ENCODE measurements around the gene CHAD. TPM values are rescaled to one million over a fixed set of nuclear protein-coding genes. Genes with fewer than 3 reads are reported as not detected.
A peak's percentile ranks its signal among the peaks of the same experiment; 100 is the strongest.

CHAD gene
- total RNA-seq, 1 donor from 2014 or later, result 0.42 TPM

- TF ChIP-seq CTCF (IDR thresholded peaks at IDR 0.05), result no peak
- ATAC-seq (ENCODE audit: low read depth) (peak; percentile 82), DNase-seq (peak; percentile 65)
- CTCF ChIA-PET, result interaction anchor here (1.2 to 3.0 kb wide), 2 partner anchors 28 to 63 kb away, joined by 3 to 21 read pairs; partner anchors contain the start of gene LRRC59
- Mint-ChIP-seq H3K4me3 (peak within 1 kb of the TSS; percentile 88), H3K36me3 (ENCODE audit: low read depth) (peaks cover 4% of the 10 kb centered on the region), H3K4me1 (peaks cover 44% of the 10 kb centered on the region), H3K27ac (peak within 1 kb of the TSS; percentile 83), H3K27me3 (no peaks in the 10 kb centered on the region), H3K9me3 (no peaks in the 10 kb centered on the region)
- POLR2A ChIA-PET, result interaction anchor here (0.6 to 3.6 kb wide), 5 partner anchors 28 to 643 kb away, joined by 3 to 29 read pairs (median 5); partner anchors contain the start of genes KAT7, LRRC59 and RSAD1
- intact Hi-C loops (cut with micrococcal nuclease), result loop anchor here (1.0 to 2.0 kb wide), 4 partner anchors 27 to 53 kb away; partner anchors contain the start of genes EME1, LRRC59 and MRPL27
These were observed 42.8 kb downstream of the CHAD start, which contains the start of gene ACSF2 for GRCh38 chr17:50425682-50426471. TSS of gene ACSF2 (plus strand) at chr17:50426218. CDS start at chr17:50426262, 44 bp downstream.

- H3K27ac Mint-ChIP-seq, result peak overlapping the region; percentile 82
- ChIA-PET POLR2A (interaction anchor here (0.6 to 3.6 kb wide), 4 partner anchors 28 to 643 kb away, joined by 4 to 29 read pairs (median 5); partner anchors contain the start of genes LRRC59 and RSAD1), CTCF (interaction anchor here (3.0 kb wide), 1 partner anchor 27 kb away, joined by 21 read pairs; the partner anchor contains the start of gene LRRC59)
- no peaks in the 10 kb centered on the region for H3K27me3 Mint-ChIP-seq
- H3K36me3 Mint-ChIP-seq (ENCODE audit: low read depth), result peaks cover 4% of the 10 kb centered on the region
- DNase-seq, result no peak
- ATAC-seq (ENCODE audit: low read depth), result no peak
- H3K4me3 Mint-ChIP-seq, result peak overlapping the region; percentile 88
- H3K9me3 Mint-ChIP-seq, result no peaks in the 10 kb centered on the region
- TF ChIP-seq CTCF (IDR thresholded peaks at IDR 0.05), result no peak
- intact Hi-C loops (cut with micrococcal nuclease), result no loop called here
- H3K4me1 Mint-ChIP-seq, result peaks cover 50% of the 10 kb centered on the region
These were observed 43.5 kb downstream of the CHAD start for GRCh38 chr17:50424996-50425681.

GRCh38 chr17:50424246-50424995, 44.3 kb downstream of the CHAD start:
- peaks cover under 1% of the 10 kb centered on the region for H3K9me3 Mint-ChIP-seq
- POLR2A ChIA-PET, result interaction anchor here (3.6 kb wide), 1 partner anchor 27 kb away, joined by 29 read pairs; the partner anchor contains the start of gene LRRC59
- H3K27me3 Mint-ChIP-seq, result no peaks in the 10 kb centered on the region
- CTCF ChIA-PET, result interaction anchor here (3.0 kb wide), 1 partner anchor 26 kb away, joined by 21 read pairs; the partner anchor contains the start of gene LRRC59
- no peak for TF ChIP-seq CTCF (IDR thresholded peaks at IDR 0.05)
- H3K36me3 Mint-ChIP-seq (ENCODE audit: low read depth), result peaks cover 4% of the 10 kb centered on the region
- no peak overlapping the region for H3K4me3 Mint-ChIP-seq
- peaks cover 50% of the 10 kb centered on the region for H3K4me1 Mint-ChIP-seq
- intact Hi-C loops (cut with micrococcal nuclease), result no loop called here
- no peak for ATAC-seq (ENCODE audit: low read depth)
- no peak overlapping the region for H3K27ac Mint-ChIP-seq
- no peak for DNase-seq

GRCh38 chr17:50423553-50424159, 45.0 kb downstream of the CHAD start:
- intact Hi-C loops (cut with micrococcal nuclease), result no loop called here
- TF ChIP-seq CTCF (IDR thresholded peaks at IDR 0.05), result no peak
- H3K4me1 Mint-ChIP-seq, result peaks cover 52% of the 10 kb centered on the region
- H3K27me3 Mint-ChIP-seq, result no peaks in the 10 kb centered on the region
- POLR2A ChIA-PET, result interaction anchor here (3.6 kb wide), 1 partner anchor 26 kb away, joined by 29 read pairs; the partner anchor contains the start of gene LRRC59
- no peak for DNase-seq
- no peak overlapping the region for H3K4me3 Mint-ChIP-seq
- CTCF ChIA-PET, result no interaction called here
- peaks cover 6% of the 10 kb centered on the region for H3K9me3 Mint-ChIP-seq
- ATAC-seq (ENCODE audit: low read depth), result no peak
- peaks cover 2% of the 10 kb centered on the region for H3K36me3 Mint-ChIP-seq (ENCODE audit: low read depth)
- peak overlapping the region; percentile 14 for H3K27ac Mint-ChIP-seq
